GM13977 (cell line): ENCODE measurements around the gene PCSK5.

ENCODE experiments used
- DNase-seq: peaks from one replicate; pipeline ENCODE4 v3.0.0; 2012; ENCODE audit warnings: low spot score
- in situ Hi-C: fragments of 300-500 bp; cut with MboI; formaldehyde crosslinking; loops from one replicate; pipeline ENCODE4 v1.12.0; 2022; ENCODE audit warnings: low sequenced_read_pairs, low pct_unique_long_range_greater_than_20kb, mixed read lengths, inconsistent platforms; ENCODE audit not compliant: unreplicated experiment
- TF ChIP-seq, protein P1 (sequence below): IDR thresholded peaks from 2 replicates; pipeline ENCODE4 v1.5.1; 2012; ENCODE audit warnings: mild to moderate bottlenecking, control low read depth; ENCODE audit not compliant: insufficient read depth; ENCODE audit errors: extremely low read depth, missing control alignments

PCSK5 gene

DNA sequence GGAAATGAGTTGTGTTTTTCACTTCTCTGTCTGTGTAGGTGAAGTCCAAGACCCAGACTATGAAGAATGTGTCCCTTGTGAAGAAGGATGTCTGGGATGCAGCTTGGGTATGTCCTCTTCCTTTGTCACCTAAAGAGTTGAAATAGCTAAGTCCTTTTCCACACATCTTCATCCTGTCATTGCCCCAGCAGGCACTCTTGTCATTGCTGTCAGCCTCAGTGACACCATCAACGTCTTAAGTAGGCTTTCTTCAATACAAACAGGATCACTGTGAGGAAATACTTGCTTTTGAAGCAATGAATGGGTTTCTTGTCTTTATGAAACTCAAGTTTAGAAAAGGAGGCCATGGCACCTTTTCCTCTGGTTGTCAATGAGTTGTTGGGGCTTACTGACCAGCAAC, 350.1 kb downstream of the PCSK5 start:
- in situ Hi-C loops: no loop called here
- TF ChIP-seq, protein P1, sequence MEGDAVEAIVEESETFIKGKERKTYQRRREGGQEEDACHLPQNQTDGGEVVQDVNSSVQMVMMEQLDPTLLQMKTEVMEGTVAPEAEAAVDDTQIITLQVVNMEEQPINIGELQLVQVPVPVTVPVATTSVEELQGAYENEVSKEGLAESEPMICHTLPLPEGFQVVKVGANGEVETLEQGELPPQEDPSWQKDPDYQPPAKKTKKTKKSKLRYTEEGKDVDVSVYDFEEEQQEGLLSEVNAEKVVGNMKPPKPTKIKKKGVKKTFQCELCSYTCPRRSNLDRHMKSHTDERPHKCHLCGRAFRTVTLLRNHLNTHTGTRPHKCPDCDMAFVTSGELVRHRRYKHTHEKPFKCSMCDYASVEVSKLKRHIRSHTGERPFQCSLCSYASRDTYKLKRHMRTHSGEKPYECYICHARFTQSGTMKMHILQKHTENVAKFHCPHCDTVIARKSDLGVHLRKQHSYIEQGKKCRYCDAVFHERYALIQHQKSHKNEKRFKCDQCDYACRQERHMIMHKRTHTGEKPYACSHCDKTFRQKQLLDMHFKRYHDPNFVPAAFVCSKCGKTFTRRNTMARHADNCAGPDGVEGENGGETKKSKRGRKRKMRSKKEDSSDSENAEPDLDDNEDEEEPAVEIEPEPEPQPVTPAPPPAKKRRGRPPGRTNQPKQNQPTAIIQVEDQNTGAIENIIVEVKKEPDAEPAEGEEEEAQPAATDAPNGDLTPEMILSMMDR: no peak
- no peak for DNase-seq

DNA sequence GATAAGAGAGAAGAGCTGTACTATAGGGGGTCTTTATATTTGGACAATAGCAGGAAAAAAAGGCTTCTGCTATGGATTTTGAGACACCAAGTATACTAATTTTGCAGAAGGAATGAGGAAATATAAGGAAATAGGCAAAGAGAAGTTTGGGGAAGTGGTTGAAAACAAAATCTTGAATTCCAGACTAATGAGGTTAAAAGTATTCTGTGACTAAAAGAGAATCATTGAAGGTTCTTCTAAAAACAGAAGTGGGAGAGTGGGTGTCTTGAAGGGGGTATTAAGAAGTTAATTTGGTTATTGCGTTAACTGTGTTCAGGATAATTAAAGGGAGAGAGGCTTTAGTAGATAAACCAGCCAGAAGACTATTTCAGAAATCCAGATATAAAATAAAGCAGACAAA, 355.0 kb downstream of the PCSK5 start:
- TF ChIP-seq, protein P1: no peak
- in situ Hi-C loops: no loop called here
- no peak for DNase-seq

DNA sequence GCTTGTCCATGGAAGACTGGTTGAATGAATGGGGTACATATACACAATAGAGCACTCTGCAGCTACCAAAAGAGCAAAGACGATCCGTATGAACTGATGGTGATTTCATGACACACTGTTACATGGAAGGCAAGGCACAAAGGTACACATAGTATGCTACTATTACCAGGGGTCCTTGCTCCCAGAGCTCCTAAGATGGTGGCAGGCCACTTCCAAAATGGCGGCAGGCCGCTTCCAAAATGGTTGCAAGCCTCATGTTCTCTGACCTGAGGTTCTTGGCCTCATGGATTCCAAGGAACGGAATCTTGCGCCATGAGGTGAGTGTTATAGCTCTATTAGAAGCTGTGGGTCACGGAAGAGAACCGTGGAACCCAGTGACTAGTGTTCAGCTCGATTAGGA, 356.2 kb downstream of the PCSK5 start:
- TF ChIP-seq, protein P1: no peak
- in situ Hi-C loops: no loop called here
- DNase-seq: no peak

DNA sequence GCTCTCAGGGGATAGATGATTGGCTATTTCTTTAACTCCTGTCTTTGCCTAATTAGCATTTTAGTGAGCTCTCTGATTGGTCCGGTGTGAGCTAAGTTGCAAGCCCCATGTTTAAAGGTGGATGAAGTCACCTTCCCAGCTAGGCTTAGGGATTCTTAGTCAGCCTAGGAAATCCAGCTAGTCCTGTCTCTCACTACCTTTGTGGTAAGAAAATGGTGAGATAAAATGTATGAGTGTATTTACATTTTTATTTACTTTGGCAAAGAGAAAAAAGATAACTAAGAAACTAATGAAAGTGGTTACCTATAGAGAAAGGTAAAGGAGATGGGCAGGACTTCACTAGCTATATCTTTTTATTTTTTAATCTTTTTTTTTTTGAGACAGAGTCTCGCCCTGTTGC, 357.0 kb downstream of the PCSK5 start:
- TF ChIP-seq, protein P1: no peak
- DNase-seq: no peak
- in situ Hi-C loops: no loop called here

DNA sequence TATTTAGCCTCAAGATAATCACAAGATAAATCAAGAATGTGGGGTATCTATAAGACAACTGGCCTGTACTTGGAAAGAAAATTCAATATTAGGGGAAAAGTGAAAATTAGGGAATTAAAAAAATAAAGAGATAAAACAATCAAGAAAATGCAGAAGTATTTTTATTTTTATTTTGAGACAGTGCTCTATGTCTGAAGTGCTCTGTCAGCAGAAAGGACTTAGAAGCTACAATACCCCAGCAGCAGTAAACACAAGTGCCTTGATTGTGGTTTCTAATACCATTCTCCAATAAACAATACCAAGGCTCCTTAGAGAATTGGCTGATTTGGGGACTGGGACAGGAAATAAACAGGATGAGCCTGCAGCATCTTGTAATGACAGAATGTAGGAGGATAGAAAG, 358.8 kb downstream of the PCSK5 start:
- TF ChIP-seq, protein P1: no peak
- in situ Hi-C loops: no loop called here
- no peak for DNase-seq

DNA sequence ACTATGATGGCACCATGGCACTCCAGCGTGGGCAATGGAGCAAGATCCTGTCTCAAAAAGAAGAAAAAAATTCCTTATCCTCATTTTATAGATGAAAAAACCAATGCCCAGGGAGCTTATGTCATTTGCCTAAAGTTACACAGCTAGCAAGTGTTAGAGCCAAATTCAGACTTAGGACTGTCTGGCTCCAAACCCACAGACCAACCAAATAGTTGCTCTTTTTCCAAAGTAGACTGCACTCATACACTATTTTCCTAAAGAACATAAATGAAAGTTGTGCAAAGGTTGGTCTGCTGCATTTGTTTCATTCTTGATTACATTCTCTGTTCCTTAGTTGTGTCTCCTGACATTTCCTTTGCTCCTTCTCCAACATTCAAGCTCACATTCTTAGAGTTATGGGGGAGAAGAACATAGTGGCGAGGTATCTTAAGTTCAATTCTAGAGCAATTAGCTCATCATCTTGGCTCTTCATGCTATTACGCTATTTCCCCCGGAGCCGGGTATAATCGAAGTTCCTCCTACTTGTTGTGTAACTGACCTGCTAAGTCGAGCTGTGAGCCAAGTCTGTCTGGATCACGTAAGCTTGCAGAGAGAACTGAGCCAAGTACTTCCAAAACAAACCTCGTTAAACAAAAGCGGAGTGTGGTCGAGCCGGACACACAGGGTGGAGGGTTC, 365.4 kb downstream of the PCSK5 start:
- in situ Hi-C loops: no loop called here
- no peak for DNase-seq
- TF ChIP-seq, protein P1: no peak

DNA sequence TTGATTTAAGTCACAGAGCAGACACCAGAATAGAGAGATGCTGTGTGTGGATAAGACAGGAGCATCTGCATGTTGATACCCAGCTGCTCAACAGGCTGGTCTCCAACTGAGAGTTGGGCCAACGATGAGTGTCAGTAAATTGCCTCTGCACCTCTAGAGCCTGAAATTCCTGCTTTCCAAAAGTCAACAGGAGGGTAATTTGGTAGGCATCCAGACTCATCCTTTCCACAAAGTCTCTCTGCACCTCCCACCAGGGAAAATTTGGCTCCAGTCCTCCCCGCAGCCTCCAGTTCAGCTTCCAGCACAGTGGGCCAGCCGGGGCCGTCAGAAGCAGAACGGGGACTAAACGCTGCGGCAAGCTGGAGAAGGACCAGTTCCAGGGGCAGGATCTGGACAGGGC, 366.8 kb downstream of the PCSK5 start:
- TF ChIP-seq, protein P1: no peak
- in situ Hi-C loops: no loop called here
- DNase-seq: no peak
